ENCODE results near the gene NEU2.

- TF ChIP-seq CTCF (IDR thresholded peaks at IDR 0.05) (no peak), POLR2A (IDR thresholded peaks at IDR 0.05) (no peak)
These were observed 30.0 kb downstream of the NEU2 start for GRCh38 chr2:233062451-233062850.
